IMR-90 (cell line): ENCODE measurements around the gene EXOC6.

ENCODE experiments used
- BHLHE40 ChIP-seq: fragments of 150-350 bp; IDR thresholded peaks from 2 replicates; pipeline ENCODE4 v1.6.1; 2016; ENCODE audit warnings: mild to moderate bottlenecking, low read depth, low read length
- CEBPB ChIP-seq: IDR thresholded peaks from 2 replicates; pipeline ENCODE4 v1.6.1; 2012; ENCODE audit warnings: low read depth, low read length, improper control_type of control experiment
- MXI1 ChIP-seq: IDR thresholded peaks from 2 replicates; pipeline ENCODE4 v1.6.1; 2012; ENCODE audit warnings: low read depth, mild to moderate bottlenecking, low read length, moderate library complexity, borderline replicate concordance
- NFE2L2 ChIP-seq: fragments of 150-350 bp; IDR thresholded peaks from 2 replicates; pipeline ENCODE4 v1.6.1; 2016; ENCODE audit warnings: low read depth, mild to moderate bottlenecking, low read length
- POLR2A ChIP-seq: IDR thresholded peaks from 2 replicates; pipeline ENCODE4 v1.6.1; 2012; ENCODE audit warnings: mild to moderate bottlenecking, low read depth, low read length
- RAD21 ChIP-seq: IDR thresholded peaks from 2 replicates; pipeline ENCODE4 v1.6.1; 2012; ENCODE audit warnings: low read length, improper control_type of control experiment
- RCOR1 ChIP-seq: IDR thresholded peaks from 2 replicates; pipeline ENCODE4 v1.6.1; 2012; ENCODE audit warnings: mild to moderate bottlenecking, low read length, improper control_type of control experiment; ENCODE audit not compliant: insufficient replicate concordance
- RFX5 ChIP-seq: IDR thresholded peaks from 2 replicates; pipeline ENCODE4 v1.8.0; 2012; ENCODE audit warnings: low read depth, mild to moderate bottlenecking, low read length, moderate library complexity
- TF ChIP-seq, protein P1 (sequence below): conservative IDR thresholded peaks from 2 replicates; pipeline ENCODE4 v1.5.1; 2012; ENCODE audit warnings: mild to moderate bottlenecking, low read depth, low read length, improper control_type of control experiment
- TF ChIP-seq, protein P2 (sequence below): fragments of 150-350 bp; IDR thresholded peaks from 2 replicates; pipeline ENCODE4 v1.6.1; 2017; ENCODE audit warnings: mild to moderate bottlenecking, antibody characterized with exemption, low read length, low read depth

DNA sequence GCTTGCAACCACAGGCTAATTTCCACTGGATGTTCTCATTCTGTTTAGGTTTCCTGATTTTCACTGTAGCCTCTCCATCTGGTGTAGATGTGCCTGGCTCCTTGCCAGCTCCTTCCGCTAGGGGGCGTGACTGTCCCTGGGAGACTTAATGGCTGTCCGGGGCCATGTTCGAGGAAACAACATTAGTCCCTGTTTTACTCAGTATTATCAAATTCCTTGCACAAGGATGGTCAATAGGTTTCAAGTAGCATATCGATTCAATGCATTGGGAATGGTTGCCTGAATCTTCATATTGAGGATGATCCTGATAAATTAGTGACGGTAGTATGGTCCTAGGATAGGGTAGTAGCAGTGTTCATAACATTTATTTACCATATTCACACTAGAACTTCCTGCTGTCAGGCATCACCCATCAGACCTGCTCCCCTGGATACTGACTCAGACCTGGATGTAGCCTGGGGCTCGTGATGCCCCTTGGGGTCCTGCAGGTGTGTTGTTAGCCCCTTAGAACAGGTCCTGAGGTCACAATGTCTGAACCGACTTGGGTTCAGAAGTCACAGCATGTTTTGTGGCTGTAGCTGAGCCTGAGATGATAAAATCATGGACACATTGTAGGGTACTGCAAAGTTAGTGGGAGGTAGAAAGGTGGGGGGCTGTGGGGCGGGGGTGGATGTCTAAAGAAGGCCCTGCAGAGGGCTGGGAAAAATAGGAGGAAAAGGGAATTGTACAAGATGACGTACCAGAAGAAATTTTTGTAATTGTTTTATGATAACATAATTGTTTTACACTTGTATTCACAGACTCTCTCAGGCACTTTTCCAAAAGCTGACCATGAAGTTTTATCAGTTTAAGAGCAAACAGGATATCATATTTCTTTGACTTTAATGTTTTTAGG is 8.9 kb upstream of the EXOC6 start:
- TF ChIP-seq, protein P1, sequence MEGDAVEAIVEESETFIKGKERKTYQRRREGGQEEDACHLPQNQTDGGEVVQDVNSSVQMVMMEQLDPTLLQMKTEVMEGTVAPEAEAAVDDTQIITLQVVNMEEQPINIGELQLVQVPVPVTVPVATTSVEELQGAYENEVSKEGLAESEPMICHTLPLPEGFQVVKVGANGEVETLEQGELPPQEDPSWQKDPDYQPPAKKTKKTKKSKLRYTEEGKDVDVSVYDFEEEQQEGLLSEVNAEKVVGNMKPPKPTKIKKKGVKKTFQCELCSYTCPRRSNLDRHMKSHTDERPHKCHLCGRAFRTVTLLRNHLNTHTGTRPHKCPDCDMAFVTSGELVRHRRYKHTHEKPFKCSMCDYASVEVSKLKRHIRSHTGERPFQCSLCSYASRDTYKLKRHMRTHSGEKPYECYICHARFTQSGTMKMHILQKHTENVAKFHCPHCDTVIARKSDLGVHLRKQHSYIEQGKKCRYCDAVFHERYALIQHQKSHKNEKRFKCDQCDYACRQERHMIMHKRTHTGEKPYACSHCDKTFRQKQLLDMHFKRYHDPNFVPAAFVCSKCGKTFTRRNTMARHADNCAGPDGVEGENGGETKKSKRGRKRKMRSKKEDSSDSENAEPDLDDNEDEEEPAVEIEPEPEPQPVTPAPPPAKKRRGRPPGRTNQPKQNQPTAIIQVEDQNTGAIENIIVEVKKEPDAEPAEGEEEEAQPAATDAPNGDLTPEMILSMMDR = 0 out of 2 replicates have a peak, but pooled peaks have one; percentile 20
- TF ChIP-seq CEBPB = no peak
- no peak for TF ChIP-seq POLR2A
- no peak for TF ChIP-seq RAD21
- no peak for TF ChIP-seq RCOR1
- no peak for TF ChIP-seq MXI1
- no peak for TF ChIP-seq RFX5
- TF ChIP-seq BHLHE40 = no peak
- no peak for TF ChIP-seq NFE2L2
- TF ChIP-seq, protein P2, sequence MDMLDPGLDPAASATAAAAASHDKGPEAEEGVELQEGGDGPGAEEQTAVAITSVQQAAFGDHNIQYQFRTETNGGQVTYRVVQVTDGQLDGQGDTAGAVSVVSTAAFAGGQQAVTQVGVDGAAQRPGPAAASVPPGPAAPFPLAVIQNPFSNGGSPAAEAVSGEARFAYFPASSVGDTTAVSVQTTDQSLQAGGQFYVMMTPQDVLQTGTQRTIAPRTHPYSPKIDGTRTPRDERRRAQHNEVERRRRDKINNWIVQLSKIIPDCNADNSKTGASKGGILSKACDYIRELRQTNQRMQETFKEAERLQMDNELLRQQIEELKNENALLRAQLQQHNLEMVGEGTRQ = no peak
